ENCODE data around the gene LMTK3.

DNA sequence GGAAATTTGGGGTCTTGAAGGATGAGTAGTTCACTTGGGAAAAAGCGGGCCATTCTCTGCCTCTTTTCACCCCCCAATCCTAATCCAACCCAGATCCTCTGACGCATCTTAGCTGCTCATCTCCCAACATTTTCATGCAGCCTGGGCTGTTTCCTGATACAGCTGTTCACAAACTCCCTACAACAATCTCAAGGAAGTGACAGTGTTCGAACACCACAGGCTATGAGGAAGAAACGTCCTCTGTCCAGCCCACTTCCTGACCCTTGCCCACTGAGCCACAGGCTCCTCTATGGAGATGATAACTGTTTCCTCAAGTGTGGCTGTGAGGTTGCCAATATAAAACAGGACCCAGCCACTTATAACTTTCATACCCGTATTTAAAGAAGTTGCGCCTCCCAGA is 16.2 kb downstream of the LMTK3 start:
- TF ChIP-seq, protein P1, sequence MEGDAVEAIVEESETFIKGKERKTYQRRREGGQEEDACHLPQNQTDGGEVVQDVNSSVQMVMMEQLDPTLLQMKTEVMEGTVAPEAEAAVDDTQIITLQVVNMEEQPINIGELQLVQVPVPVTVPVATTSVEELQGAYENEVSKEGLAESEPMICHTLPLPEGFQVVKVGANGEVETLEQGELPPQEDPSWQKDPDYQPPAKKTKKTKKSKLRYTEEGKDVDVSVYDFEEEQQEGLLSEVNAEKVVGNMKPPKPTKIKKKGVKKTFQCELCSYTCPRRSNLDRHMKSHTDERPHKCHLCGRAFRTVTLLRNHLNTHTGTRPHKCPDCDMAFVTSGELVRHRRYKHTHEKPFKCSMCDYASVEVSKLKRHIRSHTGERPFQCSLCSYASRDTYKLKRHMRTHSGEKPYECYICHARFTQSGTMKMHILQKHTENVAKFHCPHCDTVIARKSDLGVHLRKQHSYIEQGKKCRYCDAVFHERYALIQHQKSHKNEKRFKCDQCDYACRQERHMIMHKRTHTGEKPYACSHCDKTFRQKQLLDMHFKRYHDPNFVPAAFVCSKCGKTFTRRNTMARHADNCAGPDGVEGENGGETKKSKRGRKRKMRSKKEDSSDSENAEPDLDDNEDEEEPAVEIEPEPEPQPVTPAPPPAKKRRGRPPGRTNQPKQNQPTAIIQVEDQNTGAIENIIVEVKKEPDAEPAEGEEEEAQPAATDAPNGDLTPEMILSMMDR (IDR thresholded peaks at IDR 0.05; ENCODE audit: poor library complexity): no peak
- no peak for TF ChIP-seq EZH2phosphoT487 (IDR thresholded peaks at IDR 0.05; ENCODE audit: low read depth, severe bottlenecking, unreplicated experiment)

All from hepatocyte (in vitro differentiated cells).